ENCODE results near the gene STS.

Gene STS

GRCh38 chrX:7147413-7147977 lies at the start of gene STS:
STS (plus strand) TSS chrX:7147712; CDS start chrX:7253200, 105,488 bp downstream.
- peak; percentile 64 for DNase-seq

- no peak for DNase-seq
These were observed 47.5 kb upstream of the STS start for GRCh38 chrX:7100022-7100421.

- DNase-seq: no peak
These were observed 45.4 kb upstream of the STS start for GRCh38 chrX:7102119-7102518.

- DNase-seq: no peak
These were observed 40.9 kb upstream of the STS start for GRCh38 chrX:7106649-7107048.

- no peak for DNase-seq
These were observed 39.5 kb upstream of the STS start for GRCh38 chrX:7108030-7108429.

- peak; percentile 3 for DNase-seq
These were observed 38.4 kb upstream of the STS start for GRCh38 chrX:7109049-7109531.

- DNase-seq: no peak
These were observed 37.4 kb upstream of the STS start for GRCh38 chrX:7109838-7110793.

- DNase-seq: no peak
These were observed 36.7 kb upstream of the STS start for GRCh38 chrX:7110821-7111276.

GRCh38 chrX:7111518-7111917 lies 36.0 kb upstream of the STS start:
- DNase-seq: no peak

- no peak for DNase-seq
These were observed 35.4 kb upstream of the STS start for GRCh38 chrX:7112071-7112470.

- DNase-seq: no peak
These were observed 32.0 kb upstream of the STS start for GRCh38 chrX:7115557-7115956.

- no peak for DNase-seq
These were observed 31.4 kb upstream of the STS start for GRCh38 chrX:7116081-7116480.

GRCh38 chrX:7117587-7117986 lies 29.9 kb upstream of the STS start:
- DNase-seq: no peak

GRCh38 chrX:7119950-7120877 lies 27.3 kb upstream of the STS start:
- no peak for DNase-seq

- DNase-seq: no peak
These were observed 26.7 kb upstream of the STS start for GRCh38 chrX:7120878-7121219.

- DNase-seq: no peak
These were observed 20.5 kb upstream of the STS start for GRCh38 chrX:7127056-7127455.

- no peak for DNase-seq
These were observed 15.9 kb upstream of the STS start for GRCh38 chrX:7131621-7132020.

- DNase-seq: peak; percentile 42
These were observed 15.0 kb upstream of the STS start for GRCh38 chrX:7132335-7133049.

- DNase-seq: no peak
These were observed 14.5 kb upstream of the STS start for GRCh38 chrX:7133050-7133440.

GRCh38 chrX:7134981-7135380 lies 12.5 kb upstream of the STS start:
- DNase-seq: no peak

- no peak for DNase-seq
These were observed 8.1 kb upstream of the STS start for GRCh38 chrX:7139202-7140081.
